CD14-positive monocyte (primary cell): ENCODE measurements around the gene MACROH2A1. TPM values are rescaled to one million over a fixed set of nuclear protein-coding genes. Genes with fewer than 3 reads are reported as not detected.

ENCODE experiments used
- DNase-seq, 3 donors: peaks; one replicate each; pipeline ENCODE4 v3.0.0-alpha.2; 2011 to 2022
- H2AFZ ChIP-seq: 2 replicates; pipeline ENCODE4 v1.6.0; 2012; ENCODE audit warnings: mild to moderate bottlenecking, low read depth, low read length, inconsistent platforms; ENCODE audit not compliant: insufficient read depth, poor library complexity, severe bottlenecking
- H3K27ac ChIP-seq, 2 donors: 1 replicate in 1 of 2; 2 replicates in 1 of 2; pipeline ENCODE4 v1.5.1; 2012 to 2013; ENCODE audit warnings: low read length in 2 of 2, control low read depth in 1 of 2, inconsistent platforms in 1 of 2, low read depth in 1 of 2, mild to moderate bottlenecking in 1 of 2
- H3K27me3 ChIP-seq, 2 donors: one replicate each; pipeline versions ENCODE4 v1.6.0 to v1.6.1; 2011 to 2013; ENCODE audit warnings: low read length in 2 of 2; ENCODE audit not compliant: control insufficient read depth in 2 of 2, insufficient read depth in 2 of 2
- H3K36me3 ChIP-seq, 2 donors: replicated peaks in 1 of 2; 1 replicate in 1 of 2; 2 replicates in 1 of 2; pipeline versions ENCODE4 v1.5.1 to v1.6.1; 2012 to 2013; ENCODE audit warnings: low read length in 2 of 2, control low read depth in 1 of 2, inconsistent platforms in 1 of 2, mild to moderate bottlenecking in 1 of 2; ENCODE audit not compliant: insufficient read depth in 2 of 2, control insufficient read depth in 1 of 2
- H3K4me1 ChIP-seq, 2 donors: 1 replicate in 1 of 2; 2 replicates in 1 of 2; pipeline versions ENCODE4 v1.5.1 to v1.6.1; 2012 to 2013; ENCODE audit warnings: low read length in 2 of 2, control low read depth in 1 of 2, inconsistent platforms in 1 of 2, mild to moderate bottlenecking in 1 of 2, moderate library complexity in 1 of 2; ENCODE audit not compliant: insufficient read depth in 2 of 2, control insufficient read depth in 1 of 2
- H3K4me2 ChIP-seq: replicated peaks from 2 replicates; pipeline ENCODE3; 2012; ENCODE audit warnings: low read length, moderate library complexity, mild to moderate bottlenecking; ENCODE audit not compliant: poor library complexity, severe bottlenecking; ENCODE audit errors: extremely low read depth
- H3K4me3 ChIP-seq, 3 experiments: fragments of 200-600 bp in 1 of 3; sonication (generic) in 1 of 3; replicated peaks in 1 of 3; 1 replicate in 2 of 3; 2 replicates in 1 of 3; pipeline ENCODE4 v1.5.1; 2011 to 2013; ENCODE audit warnings: low read length in 3 of 3, mild to moderate bottlenecking in 3 of 3, control low read depth in 2 of 3, low read depth in 2 of 3, inconsistent platforms in 1 of 3, moderate library complexity in 1 of 3
- H3K79me2 ChIP-seq: 2 replicates; pipeline ENCODE4 v1.6.0; 2012; ENCODE audit warnings: mild to moderate bottlenecking, control low read depth, inconsistent platforms, low read length, moderate library complexity; ENCODE audit not compliant: insufficient read depth
- H3K9ac ChIP-seq: 2 replicates; pipeline ENCODE4 v1.6.0; 2017; ENCODE audit warnings: low read length, mild to moderate bottlenecking; ENCODE audit not compliant: insufficient read depth, poor library complexity, severe bottlenecking
- H3K9me3 ChIP-seq, 2 donors: replicated peaks in 1 of 2; 1 replicate in 1 of 2; 2 replicates in 1 of 2; pipeline versions ENCODE4 v1.5.1 to v1.6.1; 2012 to 2013; ENCODE audit warnings: low read length in 2 of 2, control low read depth in 1 of 2; ENCODE audit not compliant: control insufficient read depth in 1 of 2, insufficient read depth in 1 of 2
- H4K20me1 ChIP-seq: 2 replicates; pipeline ENCODE4 v1.6.0; 2012; ENCODE audit warnings: mild to moderate bottlenecking, low read length, control low read depth, moderate library complexity; ENCODE audit not compliant: insufficient read depth
- H3K27ac Mint-ChIP-seq, 7 donors: one replicate each; pipeline ENCODE4 v1.8.0; 2020; ENCODE audit warnings: mild to moderate bottlenecking in 7 of 7, mixed read lengths in 7 of 7, moderate library complexity in 6 of 7, inconsistent platforms in 2 of 7
- H3K27me3 Mint-ChIP-seq, 3 donors: one replicate each; pipeline ENCODE4 v1.8.0; 2021 to 2022; ENCODE audit warnings: low read depth in 3 of 3, mild to moderate bottlenecking in 3 of 3, mixed read lengths in 3 of 3, moderate library complexity in 3 of 3, inconsistent platforms in 1 of 3
- H3K36me3 Mint-ChIP-seq, 2 donors: one replicate each; pipeline ENCODE4 v1.8.0; 2020; ENCODE audit warnings: mixed read lengths in 2 of 2, inconsistent platforms in 1 of 2, mild to moderate bottlenecking in 1 of 2
- H3K4me1 Mint-ChIP-seq: one replicate; pipeline ENCODE4 v1.8.0; 2020; ENCODE audit warnings: mild to moderate bottlenecking, mixed read lengths
- H3K4me3 Mint-ChIP-seq, 2 donors: one replicate each; pipeline ENCODE4 v1.8.0; 2020; ENCODE audit warnings: mild to moderate bottlenecking in 2 of 2, mixed read lengths in 2 of 2, moderate library complexity in 1 of 2
- H3K9me3 Mint-ChIP-seq, 7 donors: one replicate each; pipeline ENCODE4 v1.8.0; 2020 to 2022; ENCODE audit warnings: mixed read lengths in 7 of 7, mild to moderate bottlenecking in 6 of 7, moderate library complexity in 6 of 7, inconsistent platforms in 2 of 7
- CTCF ChIP-seq: fragments of 200-600 bp; IDR thresholded peaks from one replicate; pipeline ENCODE4 v1.8.0; 2022; ENCODE audit warnings: antibody characterized with exemption, mild to moderate bottlenecking
- WGBS: methylation state at CpG from one replicate; pipeline ENCODE4 v1.1.5; 2013; ENCODE audit warnings: missing lambda C conversion rate; ENCODE audit not compliant: insufficient coverage; 5-methylcytosine and 5-hydroxymethylcytosine counted together
- intact Hi-C, 2 donors: fragments of 100-400 bp; cut with micrococcal nuclease; formaldehyde crosslinking; loops; one replicate each; pipeline versions ENCODE4 v1.15.0 to v1.15.1; 2023
- polyA plus RNA-seq, 3 donors: library from polyadenylated mRNA; depleted of rRNA in 1 of 3; unstranded in 2 of 3; stranded (reverse) in 1 of 3; fragments of 300-500 nt in 2 of 3; fragments of >200 nt in 1 of 3; fragmentation: Illumina TruSeq in 2 of 3; gene quantifications; 1 replicate in 2 of 3; 2 replicates in 1 of 3; pipeline ENCODE4 v1.2.3, GENCODE V29; 2012 to 2021

The MACROH2A1 gene
- polyA plus RNA-seq, 3 donors = 352 to 443 (median 440) TPM

GRCh38 chr5:135395451-135395850 is 3.6 kb downstream of the MACROH2A1 start:
- Histone ChIP-seq H3K36me3 (peaks cover under 1 to 9% of the 10 kb centered on the region in 2 donors), H3K9ac (peak overlapping the region; percentile 96), H2AFZ (no peak overlapping the region), H3K79me2 (peaks cover 98% of the 10 kb centered on the region), H4K20me1 (peaks cover 63% of the 10 kb centered on the region), H3K9me3 (no peaks in the 10 kb centered on the region), H3K4me2 (peak overlapping the region; percentile 92), H3K4me3 (peak overlapping the region in 2 of 3 experiments; percentile 96), H3K27ac (peak overlapping the region; percentile 96), H3K27me3 (no peaks in the 10 kb centered on the region), H3K4me1 (peaks cover 89 to 91% of the 10 kb centered on the region in 2 donors)
- no peak for TF ChIP-seq CTCF
- peak in 2 of 3 donors; percentile 39 to 53 for DNase-seq
- Mint-ChIP-seq H3K36me3 (peaks cover 35 to 45% of the 10 kb centered on the region in 2 donors), H3K4me1 (peaks cover 87% of the 10 kb centered on the region), H3K27me3 (peaks cover 0 to 1% (median 1%) of the 10 kb centered on the region in 3 donors), H3K4me3 (peak overlapping the region; percentile 92 to 96), H3K27ac (peak overlapping the region; percentile 94 to 99 (median 97)), H3K9me3 (peaks cover 0 to 3% (median 0%) of the 10 kb centered on the region in 7 donors)
- 18% methylated on average over 5 of the region's 5 CpGs for WGBS
- intact Hi-C loops = loop anchor here (5.0 kb wide), 3 partner anchors 37 to 62 kb away; no protein-coding TSS in a partner anchor

- TF ChIP-seq CTCF = no peak
- Histone ChIP-seq H3K27ac (peak overlapping the region; percentile 96), H3K36me3 (peaks cover 13 to 14% of the 10 kb centered on the region in 2 donors), H3K4me3 (peak overlapping the region in 1 of 3 experiments; percentile 96), H4K20me1 (peaks cover 73% of the 10 kb centered on the region), H3K9me3 (no peaks in the 10 kb centered on the region), H3K27me3 (no peaks in the 10 kb centered on the region), H3K9ac (peak overlapping the region; percentile 45), H3K79me2 (peaks cover 98% of the 10 kb centered on the region), H3K4me1 (peaks cover 91 to 93% of the 10 kb centered on the region in 2 donors), H2AFZ (no peak overlapping the region), H3K4me2 (peak overlapping the region; percentile 92)
- intact Hi-C loops = no loop called here
- H3K4me3 Mint-ChIP-seq = peak overlapping the region; percentile 69 to 73
- no peak for DNase-seq
- peak overlapping the region; percentile 94 to 99 (median 97) for H3K27ac Mint-ChIP-seq
- peaks cover 0 to 1% (median 1%) of the 10 kb centered on the region in 3 donors for H3K27me3 Mint-ChIP-seq
- H3K4me1 Mint-ChIP-seq = peaks cover 89% of the 10 kb centered on the region
- peaks cover 0 to 3% (median 0%) of the 10 kb centered on the region in 7 donors for H3K9me3 Mint-ChIP-seq
- H3K36me3 Mint-ChIP-seq = peaks cover 48 to 59% of the 10 kb centered on the region in 2 donors
- WGBS = 63% methylated on average over 1 of the region's 1 CpG
Observed at GRCh38 chr5:135394095-135394494, 4.9 kb downstream of the MACROH2A1 start.
